ENCODE results near the gene ANKS3.
"Not testable (repeated sequence)": the region's sequence is repeated elsewhere in the genome, so short reads cannot be mapped to it uniquely, and the experiment has no call there.

The ANKS3 gene

DNA sequence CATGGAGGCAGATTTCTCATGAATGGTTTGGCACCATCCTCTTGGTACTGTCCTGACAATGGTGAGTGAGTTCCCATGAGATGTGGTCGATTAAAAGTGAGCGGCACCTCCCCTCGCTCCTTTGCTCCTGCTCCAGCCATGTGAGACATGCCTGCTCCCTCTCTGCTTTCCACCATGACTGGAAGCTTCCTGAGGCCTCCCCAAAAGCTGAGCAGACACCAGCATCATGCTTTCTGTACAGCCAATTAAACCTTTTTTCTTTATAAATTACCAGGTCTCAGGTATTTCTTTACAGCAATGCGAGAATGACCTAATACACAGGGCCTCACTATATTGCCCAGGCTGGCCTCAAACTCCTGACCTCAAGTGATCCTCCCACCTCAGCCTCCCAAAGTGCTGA lies 20.8 kb upstream of the ANKS3 start:
- no peak for DNase-seq (ENCODE audit: low read depth in 3 of 3, low spot score in 1 of 3)

DNA sequence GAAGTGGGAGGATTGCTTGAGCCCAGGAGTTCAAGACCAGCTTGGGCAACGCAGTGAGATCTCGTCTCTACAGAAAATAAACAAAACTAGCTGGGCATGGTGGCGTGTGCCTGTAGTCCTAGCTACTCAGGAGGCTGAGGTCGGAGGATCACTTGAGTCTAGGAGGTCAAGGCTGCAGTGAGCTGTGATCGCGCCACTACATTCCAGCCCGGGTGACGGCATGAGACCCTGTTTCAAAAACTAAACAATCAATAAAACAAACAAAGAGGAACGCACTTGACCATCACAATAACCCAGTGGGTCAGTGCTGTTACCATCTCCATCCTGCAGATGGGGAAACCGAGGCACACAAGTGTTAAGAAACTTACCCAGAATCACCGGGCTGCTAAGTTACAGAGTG lies 19.2 kb upstream of the ANKS3 start:
- DNase-seq (ENCODE audit: low read depth in 3 of 3, low spot score in 1 of 3): no peak

DNA sequence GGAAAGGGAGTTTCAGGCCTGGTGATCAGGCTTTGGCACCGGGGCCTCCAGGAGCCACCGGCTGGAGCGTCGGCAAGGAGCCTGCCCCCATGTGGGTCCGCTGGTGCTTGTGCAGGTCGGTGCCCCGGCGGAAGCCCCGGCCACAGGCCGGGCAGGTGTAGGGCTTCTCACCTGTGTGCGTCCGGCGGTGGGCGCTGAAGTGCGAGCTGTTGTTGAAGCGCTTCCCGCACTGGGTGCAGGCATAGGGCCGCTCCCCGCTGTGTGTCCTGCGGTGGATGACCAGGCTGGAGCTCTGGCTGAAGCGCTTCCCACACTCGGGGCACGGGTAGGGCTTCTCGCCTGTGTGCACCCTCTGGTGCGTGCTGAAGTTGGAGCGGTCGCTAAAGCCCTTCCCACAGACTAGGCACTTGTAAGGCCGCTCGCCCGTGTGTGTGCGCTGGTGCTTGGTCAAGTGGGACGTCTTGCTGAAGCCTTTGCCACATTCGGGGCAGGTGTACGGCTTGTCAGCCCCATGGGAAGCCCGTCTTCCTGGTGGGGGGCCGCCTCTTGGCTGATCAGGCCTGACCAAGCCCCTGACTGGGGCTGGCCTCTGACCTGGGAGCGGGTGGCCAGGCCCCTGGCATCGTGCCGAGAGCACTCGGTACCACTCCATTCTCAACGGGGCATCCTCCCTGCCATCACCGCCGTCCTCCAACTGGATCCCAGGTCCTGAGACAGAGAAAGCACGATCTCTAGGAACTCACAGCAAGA lies 18.5 kb upstream of the ANKS3 start:
- no peak for DNase-seq (ENCODE audit: low read depth in 3 of 3, low spot score in 1 of 3)

DNA sequence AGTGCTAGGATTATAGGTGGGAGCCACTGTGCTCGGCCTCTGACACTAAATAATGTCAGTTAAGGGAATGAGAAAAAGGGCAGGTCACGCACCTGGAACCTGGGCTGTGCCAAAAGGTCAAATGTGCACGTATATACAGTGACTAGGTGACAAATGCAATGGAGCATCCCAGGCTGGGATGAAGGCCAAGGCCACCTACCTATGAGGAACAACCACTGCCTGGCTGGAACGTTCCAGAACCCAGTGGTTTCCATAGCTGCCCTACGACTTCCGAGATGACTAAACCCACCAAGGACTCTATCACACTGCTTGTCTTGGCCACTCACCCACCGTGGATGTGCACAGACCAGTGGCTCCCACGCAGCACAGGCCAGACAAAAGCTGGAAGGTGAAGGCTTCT lies 16.8 kb upstream of the ANKS3 start:
- DNase-seq (ENCODE audit: low read depth in 3 of 3, low spot score in 1 of 3): no peak

DNA sequence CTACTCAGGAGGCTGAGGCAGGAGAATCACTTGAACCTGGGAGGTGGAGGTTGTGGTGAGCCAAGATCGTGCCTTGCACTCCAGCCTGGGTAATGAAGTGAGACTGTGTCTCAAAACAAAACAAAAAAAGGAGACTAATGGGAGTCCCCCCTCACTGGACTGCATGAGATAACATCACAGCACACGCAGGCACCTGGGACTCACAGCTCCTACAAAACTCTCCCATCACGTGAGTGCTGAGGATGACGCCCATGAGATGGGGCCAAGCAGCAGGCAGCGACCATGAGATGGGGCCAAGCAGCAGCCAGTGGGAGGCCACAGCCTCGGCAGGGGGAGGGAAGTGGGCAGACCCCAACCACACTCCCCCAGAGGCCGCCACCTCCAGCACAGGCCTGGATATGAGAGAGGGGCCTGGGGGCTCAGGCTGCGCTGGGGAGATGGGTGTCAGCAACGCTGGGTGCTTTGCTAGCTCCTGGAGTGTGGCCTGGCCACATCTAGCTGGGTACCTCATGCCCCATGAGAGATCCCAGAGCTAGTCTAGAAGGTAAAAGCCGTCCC lies 15.7 kb upstream of the ANKS3 start:
- no peak for DNase-seq (ENCODE audit: low read depth in 3 of 3, low spot score in 1 of 3)

DNA sequence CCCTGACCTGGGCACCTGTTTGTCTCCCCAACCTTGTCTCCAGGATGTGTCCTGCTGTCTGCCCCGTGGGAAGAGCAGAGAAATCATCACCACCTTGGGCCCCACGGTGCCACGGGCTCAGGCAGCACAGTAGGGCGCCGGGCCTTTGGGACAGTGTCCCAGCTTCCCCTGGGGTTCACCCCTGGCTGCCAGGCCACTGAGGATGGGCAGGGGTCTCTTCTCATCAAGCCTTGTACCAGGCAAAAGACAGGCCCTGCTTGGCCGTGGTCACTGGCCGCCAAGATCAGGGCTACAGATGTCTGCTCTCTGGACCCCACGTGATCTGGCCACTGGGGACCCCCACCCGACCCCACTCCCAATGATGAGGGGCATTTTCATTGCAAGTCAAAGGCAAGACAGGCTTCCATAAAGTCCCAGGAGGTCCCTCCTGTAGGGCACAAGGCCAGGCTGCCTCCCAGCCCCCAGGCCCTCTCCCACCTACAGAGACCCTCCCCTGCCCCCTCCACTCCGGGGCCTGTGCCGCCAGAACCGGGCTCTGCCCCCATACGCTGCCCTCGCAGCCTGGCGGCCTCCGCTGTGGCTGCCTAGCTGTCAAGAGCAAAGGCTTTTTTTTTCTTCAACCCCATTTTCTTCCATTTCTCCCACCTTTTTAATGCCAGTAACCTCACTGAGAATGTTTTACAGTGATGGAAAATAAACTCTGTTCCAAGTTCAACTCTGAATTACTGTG lies 14.8 kb upstream of the ANKS3 start:
- DNase-seq (ENCODE audit: low read depth in 3 of 3, low spot score in 1 of 3): no peak

DNA sequence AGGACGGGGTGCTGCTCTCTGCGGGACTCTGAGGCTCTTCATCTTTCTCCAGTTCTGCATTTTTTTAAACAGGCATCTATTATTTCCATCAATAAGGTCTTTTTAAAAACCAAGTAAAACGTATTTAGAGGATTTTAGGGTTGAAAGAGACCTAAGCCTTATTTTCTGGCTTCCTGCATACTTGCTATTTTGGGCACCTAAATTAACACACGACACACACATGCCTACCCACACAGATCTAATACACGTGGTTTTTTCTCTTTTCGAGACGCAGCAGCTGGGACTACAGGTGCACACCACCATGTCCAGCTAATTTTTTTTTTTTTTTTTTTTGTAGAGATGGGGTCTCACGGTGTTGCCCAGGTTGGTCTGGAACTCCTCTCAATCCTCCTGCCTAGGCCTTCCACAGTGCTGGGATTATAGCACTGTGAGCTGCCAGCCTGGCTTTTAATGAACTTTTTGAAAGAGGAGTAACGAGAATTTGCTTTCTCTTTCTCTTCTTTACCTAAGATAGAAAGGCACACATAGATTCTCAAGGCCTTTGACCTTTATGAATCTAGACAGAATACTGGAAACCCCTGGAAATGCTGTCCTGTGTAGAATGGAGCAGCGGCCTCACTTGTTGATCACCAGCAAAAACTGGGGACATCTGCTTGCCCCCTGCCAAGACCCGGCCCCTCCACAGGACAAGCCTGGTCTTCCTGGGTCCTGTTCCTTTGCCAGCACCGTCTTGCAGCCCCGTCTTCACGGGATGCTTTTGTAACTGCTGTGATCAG lies 14.0 kb upstream of the ANKS3 start:
- DNase-seq (ENCODE audit: low read depth in 3 of 3, low spot score in 1 of 3): no peak

DNA sequence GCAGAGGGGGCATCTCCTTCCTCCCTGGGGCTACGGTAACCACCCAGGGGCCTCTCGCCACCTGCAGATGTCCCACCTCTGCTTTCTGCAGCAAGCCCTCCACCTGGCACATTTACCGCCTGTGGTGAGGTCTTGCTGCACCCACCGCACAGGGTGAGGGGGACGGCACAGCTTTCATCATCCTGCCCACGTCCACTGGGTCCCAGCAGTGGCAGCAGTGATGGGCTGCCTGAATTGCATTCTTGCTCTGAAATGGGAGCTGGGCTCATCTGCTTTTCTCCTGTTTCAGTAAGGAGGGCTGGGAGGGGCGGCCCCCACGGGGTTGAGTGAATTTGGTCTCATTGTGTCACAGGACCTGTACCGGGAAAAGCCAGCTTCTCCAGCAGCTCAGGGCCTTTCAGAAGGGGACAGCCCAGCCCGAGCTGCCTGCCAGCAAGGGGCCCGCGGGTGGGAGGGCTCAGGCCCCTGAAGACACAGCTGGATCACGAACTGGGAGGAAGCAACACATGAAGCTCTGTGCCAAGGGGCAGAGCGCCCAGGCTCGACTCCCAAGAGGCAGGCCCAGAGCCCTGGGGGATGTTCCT lies 13.0 kb upstream of the ANKS3 start:
- DNase-seq (ENCODE audit: low read depth in 3 of 3, low spot score in 1 of 3): no peak

DNA sequence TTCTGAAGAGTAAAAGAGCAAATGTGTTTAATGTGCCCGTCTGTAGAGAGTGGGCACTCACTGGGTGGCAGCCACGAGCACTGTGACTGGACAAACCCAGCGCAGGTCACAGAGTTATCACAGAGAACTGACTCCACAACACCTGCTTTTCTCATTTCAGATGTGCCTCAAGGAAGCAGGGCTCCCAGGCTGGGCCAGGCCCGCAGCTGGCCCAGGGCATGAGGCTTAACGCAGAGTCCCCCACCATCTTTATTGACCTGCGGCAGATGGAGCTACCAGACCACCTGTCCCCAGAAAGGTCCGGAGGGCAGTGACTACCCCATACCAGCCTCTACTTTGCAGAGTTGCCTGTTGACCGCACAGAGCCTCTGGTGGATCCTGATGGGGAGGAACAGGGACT lies 12.1 kb upstream of the ANKS3 start:
- DNase-seq (ENCODE audit: low read depth in 3 of 3, low spot score in 1 of 3): no peak

DNA sequence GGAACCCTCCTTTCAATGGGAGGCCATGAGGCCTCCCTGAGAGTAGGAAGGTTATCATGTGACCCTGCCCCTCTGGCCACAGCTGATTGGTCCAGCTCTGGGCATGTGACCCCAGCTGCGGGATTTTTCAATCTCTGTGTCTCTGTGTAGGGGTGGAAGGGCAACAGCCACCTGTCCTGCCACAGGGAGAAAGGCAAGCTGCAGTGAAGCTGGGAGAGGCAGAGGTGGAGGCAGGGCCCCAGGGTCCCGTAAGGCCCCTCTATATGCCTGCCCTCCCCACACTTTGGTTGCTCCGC lies 11.2 kb upstream of the ANKS3 start:
- DNase-seq (ENCODE audit: low read depth in 3 of 3, low spot score in 1 of 3): no peak

DNA sequence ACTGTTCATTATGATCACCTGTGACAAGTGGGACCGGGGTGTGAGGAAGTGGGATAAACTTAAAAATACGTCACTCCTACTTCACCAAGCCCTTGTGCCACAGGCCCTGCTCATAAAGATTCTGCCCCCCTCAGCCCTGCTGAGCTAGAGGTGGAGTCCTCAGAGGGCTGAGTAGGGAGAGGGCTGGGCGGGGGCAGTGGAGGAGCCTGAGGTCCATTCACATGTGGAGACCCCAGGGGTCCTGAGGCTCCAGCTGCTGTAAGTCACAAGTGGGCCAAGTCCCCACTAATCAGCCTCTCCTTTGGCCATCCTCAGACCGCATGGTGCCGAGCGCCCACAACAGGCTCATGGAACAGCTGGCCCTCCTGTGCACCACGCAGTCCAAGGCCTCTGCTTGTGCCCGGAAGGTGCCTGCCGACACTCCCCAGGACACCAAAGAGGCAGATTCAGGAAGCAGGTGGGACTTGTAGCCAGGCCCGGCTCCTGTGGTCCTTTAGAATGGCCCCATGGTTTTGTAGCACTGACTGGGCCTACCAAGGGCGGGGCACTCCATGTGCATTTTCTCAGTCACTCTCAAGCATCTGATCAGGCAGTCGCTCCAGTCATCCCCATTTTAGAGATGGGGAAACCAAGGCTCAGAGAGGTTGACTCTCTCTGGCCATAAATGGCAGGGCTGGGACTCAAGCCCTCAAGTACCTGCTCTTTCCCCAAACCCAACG lies 10.6 kb upstream of the ANKS3 start:
- DNase-seq (ENCODE audit: low read depth in 3 of 3, low spot score in 1 of 3): no peak

DNA sequence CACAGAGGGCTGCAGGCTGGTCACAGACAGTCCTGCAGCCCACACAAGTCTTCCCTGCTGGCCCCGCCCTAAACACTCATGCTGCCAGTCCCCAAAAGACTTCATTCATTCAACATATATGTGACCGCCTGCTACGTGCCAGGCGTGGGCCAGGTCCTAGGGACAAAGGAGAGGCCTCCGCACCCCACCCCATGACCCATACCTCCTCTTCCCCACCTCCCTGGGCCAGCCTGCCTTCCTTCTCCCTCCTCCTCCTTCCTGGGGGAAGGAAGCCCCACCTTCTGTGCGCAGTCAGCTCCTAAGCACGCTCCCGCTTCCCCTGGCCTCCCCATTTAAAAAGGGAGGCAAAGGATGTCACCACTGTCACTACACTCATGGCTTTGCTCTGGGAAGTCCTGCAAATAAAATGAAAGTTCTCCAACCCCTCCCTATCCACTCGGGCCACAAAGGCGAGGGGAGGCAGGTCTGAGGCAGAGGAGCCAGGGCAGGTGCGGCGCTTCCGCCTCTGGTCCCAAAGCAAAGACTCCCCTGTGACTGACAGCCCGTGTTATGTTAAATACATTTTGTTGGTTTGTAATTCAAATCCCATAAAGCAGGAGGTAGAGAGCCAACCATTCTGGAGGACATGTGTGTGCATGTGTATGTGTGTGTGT lies 9.3 kb upstream of the ANKS3 start:
- DNase-seq (ENCODE audit: low read depth in 3 of 3, low spot score in 1 of 3): no peak

DNA sequence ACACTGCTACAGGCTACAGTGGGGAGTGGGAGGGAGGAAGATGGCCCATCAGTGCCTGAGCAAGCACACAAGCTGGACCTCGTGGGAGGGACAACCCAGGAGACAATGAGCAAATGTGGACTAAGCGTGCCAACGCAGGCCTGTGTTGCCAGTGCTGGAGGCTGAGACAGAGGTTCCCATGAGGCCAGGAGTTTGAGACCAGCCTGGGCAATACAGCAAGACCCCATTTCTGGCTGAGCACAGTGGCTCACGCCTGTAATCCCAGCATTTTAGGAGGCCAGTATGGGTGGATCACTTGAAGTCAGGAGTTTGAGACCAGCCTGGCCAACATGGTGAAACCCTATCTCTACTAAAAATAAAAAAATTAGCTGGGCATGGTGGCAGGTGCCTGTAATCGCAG lies 4.3 kb upstream of the ANKS3 start:
- not testable (repeated sequence) for DNase-seq (ENCODE audit: low read depth in 3 of 3, low spot score in 1 of 3)

DNA sequence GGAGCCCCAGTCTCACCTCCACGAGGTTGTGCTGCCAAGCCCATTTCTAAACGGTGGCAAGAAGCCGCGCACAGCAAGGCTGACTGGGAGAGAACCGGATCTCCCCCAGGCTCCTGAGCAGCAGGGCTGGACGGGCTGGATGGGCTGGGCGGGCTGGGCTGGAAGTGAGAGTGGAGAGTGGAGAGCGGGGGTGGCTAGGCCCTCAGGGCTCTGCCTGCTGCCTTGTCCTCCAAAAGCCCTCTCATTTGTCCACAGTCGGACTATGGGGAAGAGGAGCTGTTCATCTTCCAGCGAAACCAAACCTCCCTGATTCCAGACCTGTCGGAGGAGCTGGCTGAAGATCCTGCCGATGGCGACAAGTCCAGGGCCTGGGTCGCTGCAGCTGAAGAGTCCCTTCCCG lies 3.5 kb upstream of the ANKS3 start:
- no peak for DNase-seq (ENCODE audit: low read depth in 3 of 3, low spot score in 1 of 3)

DNA sequence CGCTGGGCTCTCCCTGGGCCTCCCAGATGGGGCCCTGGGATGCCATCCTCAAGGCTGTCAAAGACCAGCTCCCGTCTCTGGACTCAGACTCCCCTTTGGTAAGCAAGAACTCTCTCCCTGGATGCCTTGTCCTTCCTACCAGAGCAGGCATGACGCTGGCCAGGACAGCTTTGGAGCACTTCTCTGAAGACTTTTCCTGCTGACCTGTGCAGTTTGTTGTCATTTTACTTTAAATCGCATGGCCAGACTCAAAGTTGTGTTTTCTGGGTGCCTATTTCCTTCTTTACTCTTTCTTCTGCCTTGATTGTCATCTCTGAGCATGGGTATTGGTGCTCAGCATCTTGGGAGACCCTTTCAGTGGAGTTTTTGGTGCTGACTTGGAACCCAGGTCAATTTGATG lies 2.5 kb upstream of the ANKS3 start:
- no peak for DNase-seq (ENCODE audit: low read depth in 3 of 3, low spot score in 1 of 3)

DNA sequence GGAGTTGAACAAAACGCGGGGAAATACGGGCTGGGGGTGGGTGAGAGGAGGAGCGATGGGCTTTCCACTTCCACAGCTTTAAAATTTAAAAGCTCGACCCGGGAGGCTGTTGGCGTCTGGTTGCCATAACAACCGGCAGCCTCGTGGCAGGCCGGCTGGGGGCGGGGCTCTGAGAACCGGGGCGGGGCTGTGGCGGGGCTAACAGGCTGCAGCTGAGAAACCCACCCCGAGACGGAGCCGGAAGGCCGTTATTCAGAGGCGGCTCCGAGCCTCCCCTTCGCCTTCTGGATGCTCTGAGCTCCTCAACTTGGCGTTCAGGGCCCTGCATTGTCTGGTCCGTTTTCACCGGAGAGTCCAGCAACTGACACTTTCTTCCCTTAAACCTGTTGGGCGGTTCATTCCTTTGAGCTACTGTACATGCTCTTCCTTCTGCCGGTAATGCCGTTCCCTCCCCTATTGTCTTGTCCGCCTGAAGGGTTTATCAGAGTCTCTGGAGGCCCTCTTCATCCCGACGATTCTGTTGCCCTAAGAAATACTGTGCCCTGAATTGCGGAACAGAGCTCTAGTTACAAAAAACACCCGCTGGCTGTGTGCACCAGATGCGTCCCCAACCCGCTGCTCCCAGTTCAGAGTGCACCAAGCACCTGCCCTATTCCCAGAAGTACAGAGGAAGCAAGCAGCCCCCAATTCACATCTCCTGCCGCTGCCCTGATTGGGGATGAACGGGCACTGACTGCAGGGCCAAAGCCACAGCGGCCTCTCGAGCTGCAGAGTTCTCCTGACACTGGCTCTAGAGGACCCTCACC lies 862 bp upstream of the ANKS3 start:
- peak; percentile 83 to 91 (median 85) for DNase-seq (ENCODE audit: low read depth in 3 of 3, low spot score in 1 of 3)

DNA sequence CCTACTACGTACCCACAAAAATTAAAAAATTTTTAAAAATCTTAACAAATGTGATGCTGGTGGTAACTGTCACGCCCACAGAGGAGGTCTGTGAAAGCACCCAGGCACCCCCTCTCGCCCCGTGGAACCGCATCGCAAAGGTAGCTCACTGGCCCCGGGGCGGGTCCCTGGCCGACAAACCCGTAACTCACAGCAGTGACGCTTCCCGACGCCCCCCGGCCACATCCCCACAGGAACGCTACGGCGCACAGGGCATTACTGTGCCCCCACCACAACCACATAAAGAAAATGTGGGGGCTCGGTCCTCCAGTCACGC lies 366 bp downstream of the ANKS3 start:
- peak in 1 of 3 donors; percentile 8 for DNase-seq (ENCODE audit: low read depth in 3 of 3, low spot score in 1 of 3)

DNA sequence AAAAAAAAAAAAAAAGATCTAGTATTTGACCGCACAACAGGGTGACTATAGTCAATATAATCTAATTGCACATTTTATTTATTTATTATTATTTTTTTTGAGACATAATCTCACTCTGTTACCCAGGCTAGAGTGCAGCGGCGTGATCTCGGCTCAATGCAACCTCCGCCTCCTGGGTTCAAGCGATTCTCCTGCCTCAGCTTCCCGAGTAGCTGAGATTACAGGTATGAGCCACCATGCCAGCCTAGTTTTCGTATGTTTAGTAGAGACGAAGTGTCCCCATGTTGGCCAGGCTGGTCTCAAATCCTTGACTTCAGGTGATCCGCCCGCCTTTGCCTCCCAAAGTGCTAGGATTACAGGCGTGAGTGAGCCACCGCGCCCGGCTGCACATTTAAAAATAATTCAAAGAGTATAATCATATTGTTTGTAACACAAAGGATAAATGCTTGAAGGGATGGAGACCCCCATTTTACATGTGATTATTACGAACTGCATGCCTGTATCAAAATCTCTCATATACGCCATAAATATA lies 794 bp downstream of the ANKS3 start:
- DNase-seq (ENCODE audit: low read depth in 3 of 3, low spot score in 1 of 3): no peak

DNA sequence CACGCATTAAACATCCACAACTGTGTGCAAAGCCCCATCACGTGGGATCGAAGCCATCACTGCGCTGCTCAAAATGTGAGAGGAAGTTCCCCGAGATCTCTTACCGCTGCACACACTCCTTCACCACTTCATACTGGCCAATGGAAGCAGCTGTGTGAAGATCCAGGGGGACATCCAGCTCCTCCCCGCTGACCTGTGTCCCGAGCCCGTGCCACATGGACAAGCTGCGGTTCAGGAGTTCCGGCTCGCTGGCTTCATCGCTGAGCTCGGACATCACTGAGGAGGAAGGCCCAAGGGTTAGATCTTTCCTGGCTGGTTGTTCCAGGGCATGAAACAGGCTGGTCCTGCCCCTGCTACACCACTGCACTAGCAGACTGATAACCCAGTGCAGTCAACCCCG lies 4.2 kb downstream of the ANKS3 start:
- DNase-seq (ENCODE audit: low read depth in 3 of 3, low spot score in 1 of 3): no peak

DNA sequence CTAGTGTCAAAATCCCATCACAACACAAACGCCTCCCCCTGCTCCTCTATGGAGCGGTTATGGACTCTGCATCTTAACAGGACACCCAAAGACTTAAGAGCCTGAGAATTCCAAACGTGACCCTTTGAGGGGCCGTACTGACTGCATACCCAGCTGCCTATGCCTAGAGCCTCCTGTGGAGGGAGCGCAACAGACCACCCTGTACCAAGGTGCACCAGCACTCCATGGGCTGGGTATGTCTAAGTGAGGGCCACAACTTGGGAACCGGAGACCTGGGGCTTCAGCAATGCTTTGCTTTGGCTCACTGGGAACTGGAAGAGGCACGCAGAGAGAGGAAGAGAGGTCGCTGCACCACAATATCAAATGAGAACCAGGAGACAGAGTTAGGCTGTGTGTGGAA lies 5.4 kb downstream of the ANKS3 start:
- no peak for DNase-seq (ENCODE audit: low read depth in 3 of 3, low spot score in 1 of 3)
